ENCODE results near the gene ZNF407. TPM values are rescaled to one million over a fixed set of nuclear protein-coding genes. Genes with fewer than 3 reads are reported as not detected.

The ZNF407 gene
- total and polyA plus RNA-seq, 12 donors: 2.5 to 14.9 (median 12.7) TPM

GRCh38 chr18:74916773-74917393 lies 319.2 kb downstream of the ZNF407 start:
- no peak for TF ChIP-seq CTCF (IDR thresholded peaks at IDR 0.05)
- Histone ChIP-seq H3K4me3 (no peak overlapping the region), H3K27ac (no peak overlapping the region), H3K4me1 (peaks cover 0 to 3% (median 0%) of the 10 kb centered on the region in 9 donors), H3K27me3 (no peaks in the 10 kb centered on the region), H3K9me3 (no peaks in the 10 kb centered on the region), H3K36me3 (peaks cover 0 to 23% (median 9%) of the 10 kb centered on the region in 9 donors)
- DNase-seq (no peak), ATAC-seq (no peak)
- 87 to 89% methylated on average over 5 of the region's 5 CpGs for WGBS, 2 donors
- intact Hi-C loops (cut with DNase I): no loop called here

- no peak overlapping the region for H3K27ac ChIP-seq
- intact Hi-C loops (cut with DNase I): no loop called here
- H3K36me3 ChIP-seq: peaks cover 0 to 25% (median 11%) of the 10 kb centered on the region in 9 donors
- WGBS, 2 donors: 95% methylated on average over 3 of the region's 3 CpGs
- peaks cover 0 to 3% (median 0%) of the 10 kb centered on the region in 9 donors for H3K4me1 ChIP-seq
- H3K9me3 ChIP-seq: no peaks in the 10 kb centered on the region
- DNase-seq (no peak), ATAC-seq (no peak)
- H3K27me3 ChIP-seq: no peaks in the 10 kb centered on the region
- TF ChIP-seq CTCF (IDR thresholded peaks at IDR 0.05): no peak
- H3K4me3 ChIP-seq: no peak overlapping the region
Measured at GRCh38 chr18:74918276-74918790, 320.7 kb downstream of the ZNF407 start.

- 94 to 95% methylated on average over 13 of the region's 13 CpGs for WGBS, 2 donors
- DNase-seq (no peak), ATAC-seq (no peak)
- no peak overlapping the region for H3K4me3 ChIP-seq
- H3K4me1 ChIP-seq: peaks cover 0 to 3% (median 0%) of the 10 kb centered on the region in 9 donors
- H3K27ac ChIP-seq: no peak overlapping the region
- no peak for TF ChIP-seq CTCF (IDR thresholded peaks at IDR 0.05)
- no peaks in the 10 kb centered on the region for H3K9me3 ChIP-seq
- no peaks in the 10 kb centered on the region for H3K27me3 ChIP-seq
- intact Hi-C loops (cut with DNase I): no loop called here
- H3K36me3 ChIP-seq: peaks cover 0 to 24% (median 11%) of the 10 kb centered on the region in 9 donors
Measured at GRCh38 chr18:74921057-74921820, 323.6 kb downstream of the ZNF407 start.

- DNase-seq: no peak
Measured at GRCh38 chr18:74926051-74926450, 328.4 kb downstream of the ZNF407 start.

More at GRCh38 chr18:74926051-74926450, 328.4 kb downstream of the ZNF407 start:
- no peak overlapping the region for H3K4me3 ChIP-seq
- no peak for TF ChIP-seq CTCF (IDR thresholded peaks at IDR 0.05)
- H3K36me3 ChIP-seq: peaks cover 0 to 21% (median 5%) of the 10 kb centered on the region in 9 donors
- no peaks in the 10 kb centered on the region for H3K9me3 ChIP-seq
- H3K27ac ChIP-seq: no peak overlapping the region
- H3K27me3 ChIP-seq: no peaks in the 10 kb centered on the region
- intact Hi-C loops (cut with DNase I): no loop called here
- no peak for ATAC-seq
- no peaks in the 10 kb centered on the region for H3K4me1 ChIP-seq
- WGBS, 2 donors: 93 to 100% methylated on average over 2 of the region's 2 CpGs
